HG02759 (cell line): Measurements from ENCODE around the gene HDAC4.

ENCODE experiments used
- ATAC-seq: cut with Tn5 transposase; IDR thresholded peaks from one replicate; pipeline ENCODE4 v1.9.1; 2021; ENCODE audit warnings: mild to moderate bottlenecking, moderate library complexity; ENCODE audit not compliant: unreplicated experiment

Gene HDAC4

DNA sequence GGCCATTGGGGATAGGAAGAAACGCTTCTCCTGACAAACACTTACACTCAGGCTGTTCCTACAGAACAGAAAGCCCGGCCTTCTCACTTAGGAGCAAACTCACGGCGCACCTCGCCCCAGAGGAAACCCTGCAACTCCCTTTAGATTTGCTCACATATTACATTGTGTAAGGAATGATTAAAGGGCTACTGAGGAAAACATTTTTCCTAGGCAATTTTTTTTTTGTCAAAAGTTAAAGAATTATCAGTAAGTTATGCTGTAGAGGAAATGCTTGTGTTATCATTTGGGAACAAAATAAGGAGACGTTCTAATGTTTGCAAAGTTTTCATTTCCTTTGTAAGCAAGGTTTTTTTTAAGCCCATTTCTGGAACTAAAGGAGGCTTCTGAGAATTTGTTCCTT is 264.1 kb downstream of the HDAC4 start:
- ATAC-seq, result no peak

DNA sequence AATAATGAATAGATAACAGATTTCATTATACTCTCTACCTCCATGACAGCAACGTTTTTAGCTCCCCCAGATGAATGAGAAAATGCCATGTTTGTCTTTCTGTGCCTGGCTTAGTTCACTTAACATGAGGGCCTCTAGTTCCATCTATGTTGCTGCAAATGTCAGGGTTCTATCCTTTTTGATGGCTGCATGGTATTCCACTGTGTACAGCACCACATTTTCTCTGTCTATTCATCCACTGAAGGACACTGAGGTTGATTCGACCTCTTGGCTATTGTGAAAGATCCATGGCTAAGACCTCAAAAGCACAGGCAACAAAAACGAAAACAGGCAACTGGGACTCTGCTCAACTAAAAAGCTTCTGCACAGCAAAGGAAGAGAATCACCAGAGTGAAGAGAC is 264.6 kb downstream of the HDAC4 start:
- ATAC-seq, result no peak

DNA sequence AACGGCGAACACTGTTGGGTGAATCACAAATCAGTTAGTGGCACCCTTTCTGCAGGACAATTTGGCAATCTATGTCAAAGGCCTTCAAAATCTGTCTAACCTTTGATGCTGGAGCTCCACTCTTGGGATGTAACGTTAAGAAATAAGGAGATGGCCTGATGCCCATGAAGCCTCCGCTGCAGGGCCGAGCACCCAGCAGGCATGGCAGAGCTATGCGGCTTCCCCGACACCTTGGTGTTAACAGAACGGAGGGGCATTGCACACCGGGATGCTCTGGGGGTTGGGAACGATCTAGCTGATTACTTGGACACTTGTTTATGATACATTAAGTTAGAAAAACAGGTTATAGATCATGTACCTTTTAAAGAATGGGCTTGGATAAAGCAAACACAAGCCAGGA is 265.3 kb downstream of the HDAC4 start:
- ATAC-seq, result no peak

DNA sequence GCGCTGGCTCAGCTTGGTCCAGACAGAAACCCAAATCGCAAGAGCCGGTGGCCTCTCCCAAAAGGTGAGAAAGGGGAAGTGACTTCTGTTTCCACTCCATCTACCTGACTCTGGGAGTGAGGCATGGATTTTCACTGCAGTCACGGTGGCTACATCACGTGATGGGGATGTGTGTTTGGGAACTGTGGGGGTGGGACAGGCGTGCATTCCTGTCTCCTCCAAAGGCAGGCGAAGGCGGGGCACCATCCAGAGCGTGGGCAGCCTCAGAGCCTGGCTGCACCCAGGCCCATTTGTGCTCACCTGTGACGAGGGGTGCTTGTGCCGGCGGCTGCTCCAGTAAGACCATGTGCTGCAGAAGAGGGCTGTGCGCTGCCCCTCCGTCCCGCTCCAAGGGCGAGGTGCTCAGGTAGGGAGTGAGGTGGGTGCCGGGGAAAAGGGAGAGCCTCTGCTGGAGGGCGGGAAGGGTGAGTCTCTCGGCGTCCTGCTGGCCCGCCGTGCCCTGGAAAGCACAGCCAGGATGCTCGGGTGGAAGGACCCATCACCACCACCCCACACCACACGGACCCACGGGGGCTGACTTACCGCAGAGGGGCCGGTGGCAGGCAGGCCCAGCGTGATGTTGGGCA is 266.8 kb downstream of the HDAC4 start:
- ATAC-seq, result no peak

DNA sequence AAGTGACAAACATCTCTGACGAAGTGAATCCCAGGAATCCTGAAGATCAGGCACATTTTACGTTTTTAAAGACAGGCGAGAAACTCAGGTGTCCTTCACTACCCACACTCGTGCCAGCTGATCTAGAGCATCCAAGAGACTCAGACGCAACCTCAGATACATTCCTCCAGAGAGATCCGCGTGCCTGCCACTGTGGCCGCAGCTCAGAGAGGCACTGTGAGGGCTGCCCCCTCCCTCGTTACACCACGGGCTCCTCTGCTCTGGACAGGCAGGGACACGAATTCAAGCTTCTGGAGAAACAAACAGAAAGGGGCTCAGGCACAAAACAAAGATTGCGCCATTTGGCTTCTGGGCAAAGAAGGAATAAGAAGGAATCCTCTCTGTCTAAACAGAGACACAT is 268.0 kb downstream of the HDAC4 start:
- ATAC-seq, result no peak

DNA sequence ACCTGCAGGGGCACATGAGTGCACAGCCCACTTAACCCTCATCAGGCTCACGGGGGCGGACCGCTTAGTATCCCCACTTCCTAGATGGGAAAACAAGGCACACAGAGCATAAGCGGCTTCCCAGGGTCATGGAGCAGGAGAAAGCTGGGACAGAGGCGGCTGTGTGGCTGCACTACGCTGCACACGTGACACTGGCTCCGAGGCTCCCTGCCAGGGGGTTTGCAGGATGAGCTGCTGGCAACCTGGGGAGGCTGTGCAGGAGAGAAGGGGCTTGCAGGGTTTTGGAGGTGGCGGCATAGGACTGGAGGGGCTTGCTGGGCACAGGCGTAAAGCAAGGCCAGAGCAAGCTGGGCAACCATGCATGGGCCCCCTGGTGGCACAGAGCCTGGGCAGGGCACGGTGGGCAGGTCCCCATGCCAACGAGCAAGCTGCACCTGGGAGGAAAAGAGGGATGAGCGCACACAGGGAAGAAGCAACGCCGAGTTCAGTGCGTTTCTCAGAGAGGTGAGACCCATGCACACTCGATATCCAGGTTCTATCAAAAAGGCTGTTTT is 268.6 kb downstream of the HDAC4 start:
- no peak for ATAC-seq

DNA sequence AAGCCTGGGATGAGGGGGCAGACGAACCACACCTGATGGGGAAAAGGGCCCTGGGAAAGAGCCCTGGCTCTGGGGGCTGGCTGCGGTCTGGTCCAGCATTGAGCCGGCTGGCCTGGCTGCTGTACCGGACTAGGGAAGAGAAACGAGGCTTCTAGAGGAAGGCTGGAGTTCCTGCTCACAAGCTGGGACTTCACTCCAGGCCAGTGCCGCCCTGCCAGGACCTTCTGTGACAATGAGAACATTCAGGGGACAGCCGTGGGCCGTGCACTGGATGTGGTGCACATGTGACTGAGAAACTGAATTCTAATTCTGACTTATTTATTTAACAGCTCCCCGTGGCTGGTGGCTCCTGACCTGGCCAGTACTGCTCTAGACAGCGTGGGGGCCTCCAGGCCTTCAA is 269.3 kb downstream of the HDAC4 start:
- no peak for ATAC-seq

DNA sequence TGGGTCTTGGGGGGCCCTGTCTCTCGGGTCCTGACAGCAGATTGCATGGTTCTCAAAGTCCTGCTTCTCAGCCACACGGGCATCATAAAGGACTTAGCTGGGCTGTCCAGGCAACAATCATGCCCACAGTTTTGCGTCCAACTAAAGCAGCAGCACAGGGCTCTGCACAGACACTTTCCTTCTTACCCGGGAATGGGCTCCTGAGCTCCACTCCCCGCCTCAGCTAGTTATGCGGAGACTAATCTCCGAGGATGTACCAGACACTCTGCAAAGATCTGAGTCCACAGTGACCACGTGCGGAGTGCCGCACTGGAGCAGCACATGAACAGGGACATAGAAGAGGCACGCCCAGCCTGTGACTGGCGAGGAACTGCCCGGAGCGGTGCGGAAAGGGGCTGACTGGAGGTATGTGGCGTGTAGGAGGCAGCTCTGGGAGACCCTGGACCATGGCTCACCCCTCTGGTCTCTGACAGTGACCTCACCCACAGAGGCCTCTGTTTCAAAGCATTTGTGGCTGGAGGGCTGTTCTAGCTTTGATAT is 270.0 kb downstream of the HDAC4 start:
- no peak for ATAC-seq

DNA sequence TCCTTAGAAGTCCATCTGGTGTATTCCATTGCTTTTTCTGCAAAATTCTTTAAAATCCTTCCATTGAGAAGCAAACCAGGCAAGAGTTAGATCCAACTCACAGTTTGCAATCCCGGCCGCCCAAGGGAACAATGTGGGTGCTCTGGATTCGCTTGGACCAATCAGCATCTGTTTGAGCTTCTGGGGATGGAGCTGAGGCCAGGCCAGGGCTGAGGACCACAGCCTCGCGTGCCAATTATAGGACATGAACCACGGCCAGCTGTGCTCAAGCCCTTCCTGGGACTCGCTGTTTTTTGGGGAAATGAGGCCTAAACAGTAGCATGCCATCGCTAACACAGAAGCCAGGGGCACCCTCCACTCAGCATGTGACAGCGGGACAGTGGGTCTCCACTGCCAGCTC is 270.8 kb downstream of the HDAC4 start:
- ATAC-seq, result no peak

DNA sequence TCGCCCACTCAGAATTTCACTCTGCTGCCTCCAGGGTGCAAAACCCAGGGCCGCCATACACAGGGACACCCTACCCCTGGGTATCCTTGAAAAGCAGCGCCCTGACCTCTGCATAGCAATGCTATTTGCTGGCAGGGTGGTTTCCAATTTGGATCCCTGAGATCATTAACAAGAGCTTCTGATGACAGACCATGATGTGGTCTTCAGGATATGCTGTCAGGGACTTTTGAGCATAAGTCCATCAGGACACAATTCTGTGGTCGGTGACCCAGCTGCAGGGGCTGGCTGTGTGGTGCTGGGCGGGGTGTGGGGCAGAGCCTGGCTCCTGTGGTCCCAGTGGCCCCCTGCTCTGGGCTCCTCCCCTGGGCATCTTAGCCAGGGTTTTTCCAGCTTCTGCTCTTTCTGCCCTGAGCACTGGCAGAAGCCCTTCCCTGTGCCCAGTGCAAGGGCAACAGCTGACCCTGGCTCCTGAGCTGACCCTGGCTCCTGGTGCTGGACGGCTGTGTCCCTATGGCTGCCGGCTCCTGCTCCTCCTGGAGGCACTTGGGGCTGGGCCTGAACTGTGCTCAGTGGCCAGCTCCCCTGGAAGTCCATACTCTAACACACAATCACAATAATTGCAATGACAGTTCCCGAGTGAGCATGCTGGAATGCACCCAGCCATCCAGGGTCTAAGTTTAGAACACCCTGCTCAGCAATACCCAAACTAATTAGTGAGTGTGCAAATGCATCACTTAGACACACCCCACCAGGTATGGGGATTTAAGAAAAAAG is 271.5 kb downstream of the HDAC4 start:
- ATAC-seq, result no peak

DNA sequence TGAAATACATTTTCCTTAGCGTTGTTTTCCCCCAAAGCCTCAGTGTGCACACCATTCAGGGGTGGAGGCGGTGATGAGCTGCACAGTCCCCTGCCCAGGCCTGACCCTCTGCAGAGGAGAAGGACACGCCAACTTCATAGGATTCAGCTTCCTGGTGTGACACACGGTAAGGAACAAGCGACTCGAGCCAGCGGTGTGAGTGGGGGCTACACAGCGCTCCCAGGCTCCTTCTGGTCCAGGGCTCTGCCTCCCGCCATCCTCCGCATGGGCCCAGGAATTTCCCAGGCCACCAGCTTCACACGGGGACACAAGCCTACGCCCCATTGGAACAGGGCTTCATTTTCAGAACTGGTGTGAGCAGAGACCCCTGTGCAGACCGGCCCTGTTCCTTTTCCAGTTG is 272.1 kb downstream of the HDAC4 start:
- no peak for ATAC-seq

DNA sequence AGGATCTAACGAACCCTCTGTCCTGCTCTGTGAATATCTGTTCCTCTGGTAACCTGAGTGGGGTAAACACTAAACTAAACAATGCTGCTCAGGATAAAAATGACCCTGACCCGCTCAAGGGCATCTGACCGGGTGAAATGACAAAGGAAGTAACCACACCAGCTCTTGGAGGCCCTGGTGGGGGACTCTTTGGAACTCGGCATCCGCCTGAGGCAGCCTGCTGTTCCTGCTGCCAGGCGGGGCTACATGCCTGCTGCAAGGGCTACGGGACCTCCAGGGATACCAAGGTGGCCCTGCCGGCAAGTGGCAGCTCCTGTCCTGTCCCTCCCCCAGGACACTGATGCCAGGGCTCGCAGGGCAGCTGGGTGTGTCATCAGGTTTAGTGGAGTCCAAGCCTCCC is 273.3 kb downstream of the HDAC4 start:
- no peak for ATAC-seq

DNA sequence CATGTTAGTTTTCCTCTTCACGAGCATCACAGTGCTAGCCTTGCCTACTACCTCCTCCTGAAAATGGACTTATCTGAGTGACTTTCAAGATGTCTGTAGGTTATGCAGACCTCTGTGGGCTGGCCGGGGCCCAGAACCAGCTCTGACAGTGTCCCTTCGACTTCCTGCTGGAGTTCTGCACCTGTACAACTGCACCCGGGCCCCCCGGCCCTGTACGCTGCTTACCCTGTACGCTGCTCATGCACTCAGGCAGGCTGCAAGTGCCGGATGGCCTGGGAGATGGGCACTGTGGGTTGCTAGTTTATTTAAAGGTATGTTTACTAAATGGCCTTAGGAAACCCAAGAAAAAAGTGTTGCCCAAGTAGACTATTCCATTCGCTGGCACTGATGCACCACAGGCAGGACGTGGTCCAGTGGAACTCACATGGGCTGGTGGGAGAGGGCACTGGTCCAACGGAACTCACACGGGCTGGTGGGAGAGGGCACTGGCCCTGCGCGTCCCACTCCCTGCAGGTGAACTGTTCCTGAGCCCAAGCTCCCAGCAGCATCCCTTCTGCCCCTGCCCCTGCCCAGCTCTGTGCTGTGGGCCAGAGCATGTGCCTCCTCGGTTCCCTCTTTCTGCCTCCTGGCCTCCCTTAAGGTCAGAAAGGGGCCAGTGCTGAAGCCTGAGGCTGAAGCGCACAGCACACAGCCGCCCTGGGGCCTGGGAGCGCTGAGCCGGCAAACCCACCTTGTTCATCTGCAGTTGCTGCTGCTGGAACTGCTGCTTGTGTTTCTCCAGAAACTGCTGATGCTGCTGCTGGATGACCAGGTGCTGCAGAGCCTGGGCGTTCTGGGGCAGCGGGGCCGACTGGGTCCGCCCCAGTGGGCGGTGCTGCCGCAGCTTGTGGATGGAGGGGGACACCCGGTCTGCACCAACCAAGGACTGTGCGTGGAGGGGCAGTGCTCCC is 274.8 kb downstream of the HDAC4 start:
- no peak for ATAC-seq

DNA sequence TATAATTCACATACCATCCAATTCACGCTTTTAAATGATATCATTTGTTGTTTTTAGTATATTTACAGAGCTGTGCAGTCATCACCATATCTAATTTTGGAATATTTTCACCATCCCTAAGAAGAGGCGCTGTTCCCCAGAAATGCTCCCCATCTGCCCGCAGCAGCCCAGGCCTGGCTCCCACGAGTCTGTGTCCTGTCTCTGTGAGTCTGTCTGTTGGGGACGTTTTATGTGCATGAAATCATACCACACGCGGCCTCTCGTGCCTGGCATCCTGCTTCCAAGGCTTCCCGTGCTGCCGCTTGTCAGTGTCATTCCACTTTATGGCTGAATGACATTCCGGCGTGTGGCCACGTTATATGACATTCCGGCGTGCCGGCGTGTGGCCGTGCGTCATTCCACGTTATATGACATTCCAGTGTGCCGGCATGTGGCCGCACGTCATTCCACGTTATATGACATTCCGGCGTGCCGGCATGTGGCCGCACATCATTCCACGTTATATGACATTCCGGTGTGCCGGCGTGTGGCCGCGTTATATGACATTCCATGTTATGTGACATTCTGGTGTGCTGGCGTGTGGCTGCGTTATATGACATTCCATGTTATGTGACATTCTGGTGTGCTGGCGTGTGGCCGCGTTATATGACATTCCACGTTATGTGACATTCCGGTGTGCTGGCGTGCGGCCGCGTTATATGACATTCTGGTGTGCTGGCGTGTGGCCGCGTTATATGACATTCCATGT is 276.5 kb downstream of the HDAC4 start:
- ATAC-seq, result no peak

DNA sequence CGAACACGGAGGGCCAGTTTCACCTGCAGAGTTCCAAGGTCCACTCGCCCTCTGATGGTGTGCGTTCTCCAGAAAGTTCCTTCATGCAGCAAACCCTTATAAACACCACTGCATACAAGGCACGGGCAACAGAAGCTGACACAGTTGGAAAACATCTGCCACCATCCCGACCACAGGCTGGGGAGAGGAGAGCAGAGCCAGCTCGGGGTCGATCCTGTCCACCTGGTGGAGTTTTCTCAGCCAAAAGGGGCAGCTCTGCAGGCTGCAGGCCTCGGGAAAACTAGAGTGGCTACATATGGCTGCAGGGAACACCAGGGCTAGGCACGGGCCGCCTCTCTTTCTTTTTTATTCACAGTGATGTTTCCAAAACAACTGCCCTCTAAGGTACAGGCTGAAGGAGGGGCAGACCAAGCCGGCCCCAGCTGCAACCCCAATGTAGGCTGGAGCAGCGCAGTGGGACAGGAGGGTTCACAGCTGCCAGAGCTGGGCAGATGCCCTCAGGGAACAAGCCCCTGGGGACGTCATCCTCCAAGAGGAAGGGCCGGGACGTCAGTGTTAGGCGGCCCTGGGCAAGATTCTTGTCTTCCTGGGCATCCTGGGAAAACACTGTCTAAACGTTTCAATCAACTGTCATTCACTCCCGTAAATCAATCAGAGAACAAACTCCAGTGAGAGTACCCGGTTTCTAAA is 278.3 kb downstream of the HDAC4 start:
- ATAC-seq, result no peak

DNA sequence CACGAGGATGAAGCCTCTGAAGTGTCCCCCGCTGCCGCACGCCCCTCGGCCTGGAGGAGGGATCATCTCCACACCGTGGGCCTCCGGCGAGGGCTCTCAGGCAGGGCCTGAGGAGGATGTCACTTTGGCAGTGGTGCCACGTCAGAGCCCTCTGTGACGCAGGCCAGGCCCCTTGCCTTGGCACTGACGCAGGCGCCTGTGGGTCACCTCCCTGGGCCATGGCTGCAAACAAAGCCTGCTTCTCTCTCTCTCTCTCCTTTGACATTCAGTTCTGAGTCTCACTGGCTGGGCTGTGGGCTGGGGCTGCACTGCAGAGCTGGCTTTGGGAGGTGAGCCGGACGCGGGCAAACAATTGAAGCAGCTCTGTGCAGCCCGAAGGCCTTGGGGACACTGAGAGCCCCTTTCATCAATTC is 279.2 kb downstream of the HDAC4 start:
- no peak for ATAC-seq

DNA sequence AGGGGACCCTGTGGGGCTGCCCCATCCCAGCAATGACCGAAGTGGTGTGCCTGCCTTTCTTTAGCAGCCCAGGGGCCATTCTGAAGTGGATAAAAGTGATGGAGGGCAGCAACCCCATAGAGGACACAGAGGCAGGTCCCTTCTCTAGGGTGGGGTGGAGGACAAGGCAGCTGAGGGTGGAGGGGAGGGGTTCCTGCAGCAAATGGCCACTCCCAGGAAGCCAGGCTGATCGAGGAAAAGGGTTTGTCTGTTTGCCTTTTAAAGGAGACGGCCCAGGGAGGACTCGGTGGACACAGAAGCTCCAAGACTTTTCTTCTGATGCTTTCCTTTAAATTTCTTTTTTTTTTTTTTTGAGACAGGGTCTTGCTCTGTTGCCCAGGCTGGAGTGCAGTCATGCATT is 280.2 kb downstream of the HDAC4 start:
- ATAC-seq, result no peak

DNA sequence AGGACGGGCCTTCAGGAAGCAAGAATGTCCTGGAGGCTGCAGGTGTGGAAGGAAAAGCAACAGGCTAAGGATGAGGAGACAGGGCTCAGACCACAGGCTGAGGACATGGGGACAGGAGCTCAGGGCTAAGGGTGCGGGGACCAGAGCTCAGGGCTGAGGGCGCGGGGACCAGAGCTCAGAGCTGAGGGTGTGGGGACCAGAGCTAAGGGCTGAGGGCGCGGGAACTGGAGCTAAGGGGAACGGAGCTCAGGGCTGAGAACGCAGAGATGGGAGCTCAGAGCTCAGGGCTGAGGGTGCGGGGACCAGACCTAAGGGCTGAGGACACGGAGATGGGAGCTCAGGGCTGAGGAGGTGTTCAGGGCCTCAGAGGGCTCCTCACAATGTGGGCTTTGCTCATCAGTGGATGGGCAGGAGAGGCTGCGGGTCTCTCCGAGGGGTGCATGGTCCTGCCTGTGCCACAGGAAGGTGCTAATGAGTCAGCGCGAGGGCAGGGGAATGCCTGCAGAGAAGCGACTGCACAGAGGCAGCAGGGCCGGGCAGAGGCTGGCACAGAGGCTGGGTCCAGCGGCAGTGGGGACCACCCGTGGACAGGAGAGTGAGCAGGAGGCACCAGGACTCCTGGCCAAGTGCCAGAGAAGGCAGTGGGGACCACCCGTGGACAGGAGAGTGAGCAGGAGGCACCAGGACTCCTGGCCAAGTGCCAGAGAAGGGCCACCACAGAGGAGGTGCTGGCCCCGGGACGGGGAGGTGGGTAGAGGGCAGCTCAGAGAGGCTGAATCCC is 281.3 kb downstream of the HDAC4 start:
- no peak for ATAC-seq

DNA sequence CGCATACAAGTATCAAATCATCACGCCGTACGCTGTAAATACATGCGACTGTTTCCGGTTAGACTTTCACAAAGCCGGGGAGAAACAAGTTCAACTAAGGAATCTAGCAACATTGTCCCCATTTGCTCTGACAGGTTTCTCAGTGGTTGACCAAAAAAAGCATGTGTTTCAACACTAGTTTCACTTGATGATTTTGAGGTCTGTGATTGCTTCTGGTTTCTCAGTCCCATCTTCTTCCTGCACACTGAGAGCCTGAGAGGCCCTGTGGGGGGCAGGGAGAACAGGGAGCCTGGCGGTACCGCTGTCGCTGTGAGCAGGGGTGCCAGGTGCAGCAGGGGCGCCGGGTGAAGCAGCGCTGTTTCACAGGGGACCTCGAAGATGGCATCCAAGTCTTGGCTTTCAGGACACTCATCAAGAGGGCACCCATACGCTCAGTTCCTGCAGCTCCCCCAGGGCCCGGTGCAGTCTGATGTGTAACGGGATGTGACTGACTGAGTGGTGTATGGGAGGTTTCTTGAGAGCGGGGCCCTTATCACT is 282.1 kb downstream of the HDAC4 start:
- no peak for ATAC-seq
